A549 (cell line): ENCODE measurements around the gene TIMM9.

Experiments
- BCL3 ChIP-seq: fragments of >200 bp; sonication (Bioruptor Twin); formaldehyde crosslinking; IDR thresholded peaks from 3 replicates; pipeline ENCODE4 v1.6.1; 2016
- CEBPB ChIP-seq, 2 experiments: fragments of >200 bp in 1 of 2; sonication (Bioruptor Twin) in 1 of 2; formaldehyde crosslinking in 1 of 2; IDR thresholded peaks; 2 replicates each; pipeline ENCODE4 v1.6.1; 2012 to 2016
- ELK1 ChIP-seq: fragments of 150-350 bp; IDR thresholded peaks from 2 replicates; pipeline ENCODE4 v1.6.1; 2014; ENCODE audit warnings: low read depth, mild to moderate bottlenecking, low read length
- EP300 ChIP-seq, 2 experiments: fragments of >200 bp; sonication (Bioruptor Twin); formaldehyde crosslinking; IDR thresholded peaks; 2 replicates in 1 of 2; 3 replicates in 1 of 2; pipeline ENCODE4 v1.6.1; 2016 to 2017
- HDAC2 ChIP-seq: fragments of 200-600 bp; sonication (generic); IDR thresholded peaks from 2 replicates; pipeline ENCODE4 v1.6.1; 2016
- HOXA7 ChIP-seq: fragments of 250-450 bp; sonication (Bioruptor Pico); IDR thresholded peaks from 2 replicates; pipeline ENCODE4 v1.5.0; 2020; ENCODE audit warnings: mild to moderate bottlenecking, moderate library complexity
- MYC ChIP-seq: IDR thresholded peaks from 2 replicates; pipeline ENCODE4 v1.6.1; 2012; ENCODE audit warnings: mild to moderate bottlenecking, inconsistent platforms, low read length, improper control_type of control experiment, borderline replicate concordance
- NFE2L2 ChIP-seq: fragments of 150-350 bp; conservative IDR thresholded peaks from 2 replicates; pipeline ENCODE4 v1.6.1; 2014; ENCODE audit warnings: low read length
- POLR2A ChIP-seq: IDR thresholded peaks from 2 replicates; pipeline ENCODE4 v1.6.1; 2012; ENCODE audit warnings: mild to moderate bottlenecking, low read length
- RFX5 ChIP-seq: fragments of 450-650 bp; IDR thresholded peaks from 2 replicates; pipeline ENCODE4 v1.7.1; 2014; ENCODE audit warnings: antibody characterized with exemption, mild to moderate bottlenecking, moderate library complexity
- SMC3 ChIP-seq: fragments of >200 bp; sonication (Bioruptor Twin); formaldehyde crosslinking; IDR thresholded peaks from 3 replicates; pipeline ENCODE4 v1.6.1; 2018; ENCODE audit warnings: inconsistent platforms
- TF ChIP-seq, protein P1 (sequence below): fragments of >200 bp; sonication (Bioruptor Twin); formaldehyde crosslinking; IDR thresholded peaks from 3 replicates; pipeline ENCODE4 v1.5.1; 2016
- TF ChIP-seq, protein P2 (sequence below): fragments of 450-650 bp; IDR thresholded peaks from 2 replicates; pipeline ENCODE4 v1.6.1; 2014; ENCODE audit warnings: antibody characterized with exemption

DNA sequence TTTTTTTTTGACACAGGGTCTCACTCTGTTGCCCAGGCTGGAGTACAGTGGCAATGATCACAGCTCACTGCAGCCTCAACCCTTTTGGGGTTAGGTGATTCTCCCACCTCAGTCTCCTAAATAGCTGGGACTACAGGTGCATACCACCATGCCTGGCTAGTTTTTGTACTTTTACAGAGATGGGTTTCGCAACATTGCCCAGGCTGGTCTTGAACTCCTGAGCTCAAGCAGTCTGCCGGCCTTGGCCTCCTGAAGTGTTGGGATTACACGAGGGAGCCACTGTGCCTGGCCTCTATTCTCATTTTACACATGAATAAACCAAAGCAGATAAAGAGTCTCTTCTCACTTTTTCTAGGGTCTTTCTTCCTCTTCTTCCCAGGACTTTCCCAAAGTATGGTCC is 28.4 kb downstream of the TIMM9 start:
- TF ChIP-seq, protein P1, sequence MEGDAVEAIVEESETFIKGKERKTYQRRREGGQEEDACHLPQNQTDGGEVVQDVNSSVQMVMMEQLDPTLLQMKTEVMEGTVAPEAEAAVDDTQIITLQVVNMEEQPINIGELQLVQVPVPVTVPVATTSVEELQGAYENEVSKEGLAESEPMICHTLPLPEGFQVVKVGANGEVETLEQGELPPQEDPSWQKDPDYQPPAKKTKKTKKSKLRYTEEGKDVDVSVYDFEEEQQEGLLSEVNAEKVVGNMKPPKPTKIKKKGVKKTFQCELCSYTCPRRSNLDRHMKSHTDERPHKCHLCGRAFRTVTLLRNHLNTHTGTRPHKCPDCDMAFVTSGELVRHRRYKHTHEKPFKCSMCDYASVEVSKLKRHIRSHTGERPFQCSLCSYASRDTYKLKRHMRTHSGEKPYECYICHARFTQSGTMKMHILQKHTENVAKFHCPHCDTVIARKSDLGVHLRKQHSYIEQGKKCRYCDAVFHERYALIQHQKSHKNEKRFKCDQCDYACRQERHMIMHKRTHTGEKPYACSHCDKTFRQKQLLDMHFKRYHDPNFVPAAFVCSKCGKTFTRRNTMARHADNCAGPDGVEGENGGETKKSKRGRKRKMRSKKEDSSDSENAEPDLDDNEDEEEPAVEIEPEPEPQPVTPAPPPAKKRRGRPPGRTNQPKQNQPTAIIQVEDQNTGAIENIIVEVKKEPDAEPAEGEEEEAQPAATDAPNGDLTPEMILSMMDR: no peak
- TF ChIP-seq RFX5 (no peak), BCL3 (no peak), HDAC2 (no peak), POLR2A (no peak), HOXA7 (no peak), ELK1 (no peak), EP300 (IDR thresholded peaks at IDR 0.05) (no peak), MYC (no peak), NFE2L2 (no peak), SMC3 (no peak), CEBPB (IDR thresholded peaks at IDR 0.05) (peak; percentile 46 to 55; a peak in 2 of 4 replicates)
- TF ChIP-seq, protein P2, sequence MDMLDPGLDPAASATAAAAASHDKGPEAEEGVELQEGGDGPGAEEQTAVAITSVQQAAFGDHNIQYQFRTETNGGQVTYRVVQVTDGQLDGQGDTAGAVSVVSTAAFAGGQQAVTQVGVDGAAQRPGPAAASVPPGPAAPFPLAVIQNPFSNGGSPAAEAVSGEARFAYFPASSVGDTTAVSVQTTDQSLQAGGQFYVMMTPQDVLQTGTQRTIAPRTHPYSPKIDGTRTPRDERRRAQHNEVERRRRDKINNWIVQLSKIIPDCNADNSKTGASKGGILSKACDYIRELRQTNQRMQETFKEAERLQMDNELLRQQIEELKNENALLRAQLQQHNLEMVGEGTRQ: no peak
